Esophagus squamous epithelium (tissue), 4 donors: Measurements from ENCODE around the gene EFCAB12.

Source experiments
- CTCF ChIP-seq, 6 experiments: fragments of 450-650 bp in 4 of 6; fragments of 200-600 bp in 2 of 6; sonication (generic) in 2 of 6; IDR thresholded peaks; one replicate each; pipeline ENCODE4 v1.5.1; 2016 to 2019; ENCODE audit warnings: antibody characterized with exemption in 6 of 6, mild to moderate bottlenecking in 4 of 6, moderate library complexity in 4 of 6
- POLR2A ChIP-seq, 4 donors: fragments of 450-650 bp; IDR thresholded peaks; one replicate each; pipeline ENCODE4 v1.6.1; 2017; ENCODE audit warnings: antibody characterized with exemption in 4 of 4, mild to moderate bottlenecking in 4 of 4, moderate library complexity in 3 of 4

DNA sequence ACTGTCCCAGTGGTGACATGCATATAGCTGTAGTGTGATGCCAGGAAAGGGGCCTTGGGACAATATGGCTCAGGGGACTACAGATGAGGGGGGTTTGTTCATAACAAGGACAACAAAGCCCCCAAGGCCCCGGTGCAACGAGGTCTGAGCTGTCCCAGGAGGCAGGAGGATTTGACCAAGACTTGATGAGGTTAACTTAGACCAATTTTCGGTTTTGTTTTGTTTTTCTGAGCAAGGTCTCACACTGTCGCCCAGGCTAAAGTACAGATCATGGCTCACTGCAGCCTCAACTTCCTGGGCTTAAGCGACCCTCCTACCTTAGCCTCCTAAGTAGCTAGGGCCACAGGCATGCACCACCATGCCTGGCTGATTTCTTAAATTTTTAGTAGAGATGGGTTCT lies 23.8 kb downstream of the EFCAB12 start:
- TF ChIP-seq POLR2A (IDR thresholded peaks at IDR 0.05) (no peak), CTCF (IDR thresholded peaks at IDR 0.05) (no peak)
